Fibroblast of skin of abdomen (primary cell): ENCODE results near the gene EMX2.

Source experiments
- DNase-seq: peaks from one replicate; pipeline ENCODE4 v3.0.0-alpha.2; 2013

EMX2 gene

GRCh38 chr10:117532003-117532385 lies 10.6 kb upstream of the EMX2 start:
- DNase-seq = no peak

- no peak for DNase-seq
Measured at GRCh38 chr10:117532451-117533107, 10.0 kb upstream of the EMX2 start.

GRCh38 chr10:117533507-117534281 lies 8.9 kb upstream of the EMX2 start:
- peak; percentile 33 for DNase-seq

- no peak for DNase-seq
Measured at GRCh38 chr10:117534321-117535297, 7.9 kb upstream of the EMX2 start.

GRCh38 chr10:117535298-117536071 lies 7.1 kb upstream of the EMX2 start:
- DNase-seq = no peak

- DNase-seq = no peak
Measured at GRCh38 chr10:117536072-117536865, 6.3 kb upstream of the EMX2 start.

- no peak for DNase-seq
Measured at GRCh38 chr10:117536866-117537435, 5.6 kb upstream of the EMX2 start.

GRCh38 chr10:117537436-117537903 lies 5.1 kb upstream of the EMX2 start:
- DNase-seq = peak; percentile 46

GRCh38 chr10:117537904-117538524 lies 4.5 kb upstream of the EMX2 start:
- peak; percentile 25 for DNase-seq

- no peak for DNase-seq
Measured at GRCh38 chr10:117539361-117539773, 3.2 kb upstream of the EMX2 start.

- no peak for DNase-seq
Measured at GRCh38 chr10:117539903-117540639, 2.5 kb upstream of the EMX2 start.

- no peak for DNase-seq
Measured at GRCh38 chr10:117540640-117541404, 1.7 kb upstream of the EMX2 start.

- peak; percentile 91 for DNase-seq
Measured at GRCh38 chr10:117541405-117541908, 1.1 kb upstream of the EMX2 start.

- peak; percentile 98 for DNase-seq
Measured at GRCh38 chr10:117541909-117542705, 439 bp upstream of the EMX2 start.

GRCh38 chr10:117543225-117544003 lies 868 bp downstream of the EMX2 start:
- peak; percentile 69 for DNase-seq

GRCh38 chr10:117544004-117544701 lies 1.6 kb downstream of the EMX2 start:
- peak; percentile 33 for DNase-seq
